Esophagus squamous epithelium (tissue), 4 donors: ENCODE data around the gene GABBR1.

Source experiments
- POLR2A ChIP-seq, 4 donors: fragments of 450-650 bp; IDR thresholded peaks; one replicate each; pipeline ENCODE4 v1.6.1; 2017; ENCODE audit warnings: antibody characterized with exemption in 4 of 4, mild to moderate bottlenecking in 4 of 4, moderate library complexity in 3 of 4
- TF ChIP-seq, protein P1 (sequence below), 6 experiments: fragments of 450-650 bp in 4 of 6; fragments of 200-600 bp in 2 of 6; sonication (generic) in 2 of 6; IDR thresholded peaks; one replicate each; pipeline ENCODE4 v1.5.1; 2016 to 2019; ENCODE audit warnings: antibody characterized with exemption in 6 of 6, mild to moderate bottlenecking in 4 of 6, moderate library complexity in 4 of 6

DNA sequence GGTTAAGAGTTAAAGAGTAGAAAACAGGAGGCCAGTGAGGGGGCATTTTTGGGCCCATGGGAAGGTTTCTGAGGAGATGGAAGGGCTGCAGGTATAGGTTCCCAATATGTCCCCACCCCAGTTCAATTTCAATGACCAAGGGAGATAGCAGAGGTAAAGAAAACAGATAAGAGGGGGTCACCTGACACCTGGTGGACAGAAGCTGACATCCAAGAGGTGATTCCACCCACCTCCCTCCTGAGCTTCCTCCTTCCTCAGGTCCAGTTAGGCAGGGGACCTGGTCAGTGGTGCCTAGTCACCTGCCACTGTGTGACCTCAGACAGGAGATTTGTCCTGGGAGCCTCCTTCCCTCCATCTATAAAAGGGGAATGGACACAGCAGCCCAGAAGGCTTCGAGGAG, 115.7 kb downstream of the GABBR1 start:
- TF ChIP-seq POLR2A (IDR thresholded peaks at IDR 0.05) = no peak
- TF ChIP-seq, protein P1, sequence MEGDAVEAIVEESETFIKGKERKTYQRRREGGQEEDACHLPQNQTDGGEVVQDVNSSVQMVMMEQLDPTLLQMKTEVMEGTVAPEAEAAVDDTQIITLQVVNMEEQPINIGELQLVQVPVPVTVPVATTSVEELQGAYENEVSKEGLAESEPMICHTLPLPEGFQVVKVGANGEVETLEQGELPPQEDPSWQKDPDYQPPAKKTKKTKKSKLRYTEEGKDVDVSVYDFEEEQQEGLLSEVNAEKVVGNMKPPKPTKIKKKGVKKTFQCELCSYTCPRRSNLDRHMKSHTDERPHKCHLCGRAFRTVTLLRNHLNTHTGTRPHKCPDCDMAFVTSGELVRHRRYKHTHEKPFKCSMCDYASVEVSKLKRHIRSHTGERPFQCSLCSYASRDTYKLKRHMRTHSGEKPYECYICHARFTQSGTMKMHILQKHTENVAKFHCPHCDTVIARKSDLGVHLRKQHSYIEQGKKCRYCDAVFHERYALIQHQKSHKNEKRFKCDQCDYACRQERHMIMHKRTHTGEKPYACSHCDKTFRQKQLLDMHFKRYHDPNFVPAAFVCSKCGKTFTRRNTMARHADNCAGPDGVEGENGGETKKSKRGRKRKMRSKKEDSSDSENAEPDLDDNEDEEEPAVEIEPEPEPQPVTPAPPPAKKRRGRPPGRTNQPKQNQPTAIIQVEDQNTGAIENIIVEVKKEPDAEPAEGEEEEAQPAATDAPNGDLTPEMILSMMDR (IDR thresholded peaks at IDR 0.05) = no peak
